Glutamatergic neuron (in vitro differentiated cells): ENCODE results near the gene CIAO1. TPM values are rescaled to one million over a fixed set of nuclear protein-coding genes. Genes with fewer than 3 reads are reported as not detected.

Source experiments
- DNase-seq: peaks from one replicate; pipeline ENCODE4 v3.0.0; 2022
- H3K27ac Mint-ChIP-seq: one replicate; pipeline ENCODE4 v1.8.0; 2020; ENCODE audit warnings: mild to moderate bottlenecking, mixed read lengths, inconsistent platforms; ENCODE audit not compliant: unreplicated experiment
- H3K27me3 Mint-ChIP-seq: one replicate; pipeline ENCODE4 v1.8.0; 2020; ENCODE audit warnings: mild to moderate bottlenecking, moderate library complexity, mixed read lengths, inconsistent platforms; ENCODE audit not compliant: unreplicated experiment
- H3K36me3 Mint-ChIP-seq: one replicate; pipeline ENCODE4 v1.8.0; 2020; ENCODE audit warnings: mild to moderate bottlenecking, mixed read lengths, inconsistent platforms; ENCODE audit not compliant: unreplicated experiment
- H3K4me1 Mint-ChIP-seq: one replicate; pipeline ENCODE4 v1.8.0; 2020; ENCODE audit warnings: mild to moderate bottlenecking, low read depth, mixed read lengths, inconsistent platforms; ENCODE audit not compliant: unreplicated experiment
- H3K4me3 Mint-ChIP-seq: one replicate; pipeline ENCODE4 v1.8.0; 2020; ENCODE audit warnings: mild to moderate bottlenecking, mixed read lengths, inconsistent platforms; ENCODE audit not compliant: unreplicated experiment
- H3K9me3 Mint-ChIP-seq: one replicate; pipeline ENCODE4 v1.8.0; 2020; ENCODE audit warnings: mild to moderate bottlenecking, moderate library complexity, mixed read lengths, inconsistent platforms; ENCODE audit not compliant: unreplicated experiment
- CTCF ChIP-seq: fragments of 200-600 bp; sonication (generic); IDR thresholded peaks from one replicate; pipeline ENCODE4 v1.5.0; 2021; ENCODE audit not compliant: partially characterized antibody, unreplicated experiment
- total RNA-seq: library from RNA; stranded (reverse); fragmentation: NEBNext Ultra II Directional; extraction: Animal tissue kit (Norgen Biotek cat#: 25700); gene quantifications from one replicate; pipeline ENCODE4 v1.2.1, GENCODE V29; 2021; ENCODE audit not compliant: unreplicated experiment

The CIAO1 gene
- total RNA-seq, 1 donor from 2014 or later = 68.1 TPM

- peaks cover 6% of the 10 kb centered on the region for H3K9me3 Mint-ChIP-seq
- no peak for DNase-seq
- H3K4me1 Mint-ChIP-seq = peaks cover 10% of the 10 kb centered on the region
- peak overlapping the region; percentile 93 for H3K27ac Mint-ChIP-seq
- TF ChIP-seq CTCF = no peak
- no peaks in the 10 kb centered on the region for H3K36me3 Mint-ChIP-seq
- H3K27me3 Mint-ChIP-seq = no peaks in the 10 kb centered on the region
- peak overlapping the region; percentile 99 for H3K4me3 Mint-ChIP-seq
Measured at GRCh38 chr2:96306370-96306769, 40.3 kb downstream of the CIAO1 start.

GRCh38 chr2:96308248-96308647 is 42.2 kb downstream of the CIAO1 start:
- Mint-ChIP-seq H3K4me1 (peaks cover 10% of the 10 kb centered on the region), H3K27me3 (no peaks in the 10 kb centered on the region), H3K27ac (no peak overlapping the region), H3K4me3 (no peak overlapping the region), H3K9me3 (peaks cover 6% of the 10 kb centered on the region), H3K36me3 (no peaks in the 10 kb centered on the region)
- DNase-seq = no peak
- no peak for TF ChIP-seq CTCF

- H3K27me3 Mint-ChIP-seq = no peaks in the 10 kb centered on the region
- peaks cover 2% of the 10 kb centered on the region for H3K4me1 Mint-ChIP-seq
- no peaks in the 10 kb centered on the region for H3K36me3 Mint-ChIP-seq
- peak overlapping the region; percentile 30 for H3K4me3 Mint-ChIP-seq
- peaks cover 2% of the 10 kb centered on the region for H3K9me3 Mint-ChIP-seq
- no peak for DNase-seq
- H3K27ac Mint-ChIP-seq = no peak overlapping the region
- TF ChIP-seq CTCF = no peak
Measured at GRCh38 chr2:96315005-96315399, 49.0 kb downstream of the CIAO1 start.

GRCh38 chr2:96315400-96316071 is 49.5 kb downstream of the CIAO1 start:
- DNase-seq = no peak
- Mint-ChIP-seq H3K9me3 (peaks cover 2% of the 10 kb centered on the region), H3K4me1 (peaks cover 2% of the 10 kb centered on the region), H3K36me3 (no peaks in the 10 kb centered on the region), H3K27ac (no peak overlapping the region), H3K27me3 (no peaks in the 10 kb centered on the region), H3K4me3 (no peak overlapping the region)
- TF ChIP-seq CTCF = no peak

GRCh38 chr2:96316999-96317398 is 51.0 kb downstream of the CIAO1 start:
- peaks cover 8% of the 10 kb centered on the region for H3K27me3 Mint-ChIP-seq
- peaks cover 2% of the 10 kb centered on the region for H3K9me3 Mint-ChIP-seq
- H3K4me3 Mint-ChIP-seq = no peak overlapping the region

More at GRCh38 chr2:96316999-96317398, 51.0 kb downstream of the CIAO1 start:
- no peak for DNase-seq
- peaks cover 2% of the 10 kb centered on the region for H3K4me1 Mint-ChIP-seq
- no peak for TF ChIP-seq CTCF
- no peaks in the 10 kb centered on the region for H3K36me3 Mint-ChIP-seq
- H3K27ac Mint-ChIP-seq = no peak overlapping the region
